HTR-8/SVneo (cell line): Measurements from ENCODE around the gene LBH.
A peak's percentile ranks its signal among the peaks of the same experiment; 100 is the strongest.

Experiments used
- DNase-seq: peaks from one replicate; pipeline ENCODE4 v3.0.0; 2011; ENCODE audit warnings: low spot score, mixed read lengths; ENCODE audit not compliant: insufficient read length
- FAIRE-seq: peaks from 2 replicates; lab custom pipeline; 2011; peaks lifted over from hg19 to GRCh38; lab: Jason Lieb, UNC

Gene LBH

GRCh38 chr2:30231212-30231995, at the start of gene LBH:
Gene LBH, plus strand, starts transcription at chr2:30231534. Its CDS starts 205 bp downstream, at chr2:30231739.
- DNase-seq (peak; percentile 85), FAIRE-seq (no peak)

GRCh38 chr2:30184035-30184434, 47.3 kb upstream of the LBH start:
- DNase-seq (no peak), FAIRE-seq (peak; percentile 9)

DNA sequence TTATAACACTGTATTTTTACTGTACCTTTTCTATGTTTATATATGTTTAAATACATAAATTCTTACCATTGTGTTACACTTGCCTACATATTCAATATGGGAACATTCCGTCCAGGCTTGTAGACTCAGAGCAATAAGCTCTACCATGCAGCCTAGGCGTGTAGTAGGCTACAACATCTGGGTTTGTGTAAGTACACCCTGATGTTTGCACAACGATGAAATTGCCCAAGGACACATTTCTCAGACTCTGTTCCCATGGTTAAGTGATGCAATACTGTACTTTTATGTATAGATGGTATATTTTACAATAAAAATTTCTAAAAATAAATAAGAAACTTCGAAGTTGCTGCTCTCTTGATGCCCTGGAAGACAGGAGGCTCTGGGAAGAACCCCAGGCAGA, 46.2 kb upstream of the LBH start:
- FAIRE-seq = no peak
- DNase-seq = no peak

GRCh38 chr2:30188292-30188691, 43.0 kb upstream of the LBH start:
- no peak for DNase-seq
- FAIRE-seq = peak; percentile 23

DNA sequence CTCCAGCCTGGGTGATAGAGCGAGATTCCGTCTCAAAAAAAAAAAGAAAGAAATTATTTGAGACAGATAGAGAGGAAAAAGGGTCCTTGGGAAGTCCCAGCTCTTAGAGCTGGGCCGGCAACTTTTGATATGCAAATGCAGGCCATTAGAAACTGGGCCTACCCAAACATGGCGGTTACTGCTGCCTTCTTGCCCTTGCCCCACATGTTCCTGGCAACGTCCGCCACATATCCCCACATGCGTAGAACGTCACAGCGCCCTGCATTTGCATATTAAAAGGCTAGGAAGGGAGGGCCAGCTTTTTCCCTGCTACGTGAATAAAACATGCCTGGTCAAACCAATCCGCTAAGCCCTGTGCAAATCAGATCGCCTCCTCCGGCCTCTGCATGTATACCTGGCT, 40.7 kb upstream of the LBH start:
- FAIRE-seq (no peak), DNase-seq (no peak)

- DNase-seq = no peak
- FAIRE-seq = no peak
These were observed 40.2 kb upstream of the LBH start for GRCh38 chr2:30191107-30191506.

- DNase-seq (no peak), FAIRE-seq (no peak)
These were observed 39.5 kb upstream of the LBH start for GRCh38 chr2:30191819-30192271.

DNA sequence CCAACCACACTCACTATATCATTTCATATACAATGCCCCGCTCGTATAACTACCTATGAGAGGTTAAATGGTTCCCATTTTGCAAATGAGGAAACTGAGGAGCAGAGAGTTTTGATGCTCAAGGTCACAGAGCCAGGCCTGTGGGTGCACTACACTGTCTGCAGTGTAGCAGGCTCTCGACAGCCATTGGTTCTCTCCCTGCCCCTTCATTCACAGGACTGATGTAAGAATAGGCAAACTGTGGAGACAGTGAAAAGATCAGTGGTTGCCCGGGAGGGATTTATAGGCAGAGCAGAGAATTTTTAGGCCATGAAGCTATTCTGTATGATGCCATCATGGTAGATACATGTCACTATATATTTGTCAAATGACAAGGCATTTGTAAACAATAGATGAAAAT, 39.0 kb upstream of the LBH start:
- no peak for DNase-seq
- FAIRE-seq = no peak

- DNase-seq (no peak), FAIRE-seq (no peak)
These were observed 38.1 kb upstream of the LBH start for GRCh38 chr2:30193104-30193681.

DNA sequence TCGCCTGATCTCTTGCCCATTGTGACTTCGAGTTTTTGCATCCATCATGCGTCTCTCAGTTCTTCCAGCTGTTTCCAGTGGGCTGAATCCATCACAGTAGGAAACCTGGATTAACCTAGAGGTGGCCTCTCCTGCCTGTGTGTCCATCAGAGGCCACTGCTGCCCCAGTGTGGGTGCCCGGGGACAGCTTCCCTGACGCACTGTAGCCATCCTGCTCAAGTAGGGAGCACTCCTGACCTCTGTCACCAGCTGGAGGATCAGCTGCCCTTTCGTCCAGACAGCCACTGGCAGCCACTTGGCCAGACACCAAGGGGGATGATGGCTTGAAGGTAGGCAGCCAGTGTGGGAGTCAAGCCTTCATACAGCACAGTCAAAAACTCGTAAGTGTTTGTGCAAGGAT, 36.9 kb upstream of the LBH start:
- DNase-seq (no peak), FAIRE-seq (no peak)

DNA sequence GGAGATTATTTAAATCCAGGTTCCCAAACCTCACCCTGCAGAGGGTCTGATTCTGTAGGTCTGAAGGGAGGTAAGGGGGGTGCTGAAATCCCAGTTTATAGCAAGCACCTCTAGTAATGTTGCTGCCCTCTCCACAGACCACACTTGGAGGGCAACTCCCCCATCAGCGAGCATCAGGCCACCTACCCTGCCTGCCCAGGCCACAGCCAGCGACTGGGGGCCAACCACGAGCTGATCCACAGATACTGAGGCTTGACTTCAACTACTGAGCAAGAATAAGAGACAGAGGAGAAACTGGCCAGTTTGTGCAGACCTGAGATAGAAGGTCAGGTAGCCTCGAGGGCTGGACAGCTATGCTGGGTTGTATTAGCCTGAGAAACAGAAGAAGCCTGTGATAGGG, 36.3 kb upstream of the LBH start:
- DNase-seq = no peak

GRCh38 chr2:30197570-30198192, 33.7 kb upstream of the LBH start:
- FAIRE-seq = no peak
- no peak for DNase-seq

More for the DNA sequence above, 36.3 kb upstream of the LBH start:
- no peak for FAIRE-seq

DNA sequence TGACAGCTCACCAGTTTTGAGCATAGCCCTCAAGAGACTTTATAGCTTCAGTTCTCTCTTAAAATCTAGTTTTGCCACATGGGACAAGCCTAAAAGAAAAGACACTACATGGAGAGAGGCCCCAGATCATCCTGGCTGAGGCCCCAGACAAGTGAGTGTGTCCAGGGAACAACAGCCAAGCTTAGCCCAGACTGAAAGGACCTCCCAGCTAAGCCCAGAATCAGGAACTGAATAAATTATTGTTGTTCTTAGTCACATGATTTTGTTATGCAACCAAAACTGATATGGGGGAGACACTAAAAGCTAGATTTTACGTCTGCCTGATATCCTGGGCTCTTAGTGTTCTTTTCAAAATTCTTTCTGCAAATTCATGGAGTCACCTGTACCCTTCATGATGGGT, 29.3 kb upstream of the LBH start:
- FAIRE-seq (no peak), DNase-seq (no peak)

- no peak for FAIRE-seq
- DNase-seq = no peak
These were observed 28.2 kb upstream of the LBH start for GRCh38 chr2:30203156-30203555.

DNA sequence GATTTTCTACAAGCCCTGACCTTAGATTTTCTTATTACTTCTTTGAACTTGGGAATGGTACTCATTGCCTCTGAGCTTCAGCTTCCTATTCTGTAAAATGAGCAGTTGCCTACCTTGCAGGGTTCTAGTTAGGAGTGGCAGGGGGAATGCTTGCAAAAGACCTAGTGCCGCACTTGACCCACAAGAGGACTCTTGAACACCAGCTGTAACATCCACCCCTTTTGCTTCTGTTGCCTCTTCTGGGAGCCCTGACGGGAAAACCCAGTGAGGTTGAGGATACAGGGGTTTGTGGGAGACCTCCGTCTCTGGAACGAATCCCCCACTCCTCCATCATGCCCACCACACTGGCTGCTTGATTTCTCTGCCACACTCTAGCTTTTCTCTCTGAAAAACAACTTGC, 27.1 kb upstream of the LBH start:
- DNase-seq (no peak), FAIRE-seq (no peak)

DNA sequence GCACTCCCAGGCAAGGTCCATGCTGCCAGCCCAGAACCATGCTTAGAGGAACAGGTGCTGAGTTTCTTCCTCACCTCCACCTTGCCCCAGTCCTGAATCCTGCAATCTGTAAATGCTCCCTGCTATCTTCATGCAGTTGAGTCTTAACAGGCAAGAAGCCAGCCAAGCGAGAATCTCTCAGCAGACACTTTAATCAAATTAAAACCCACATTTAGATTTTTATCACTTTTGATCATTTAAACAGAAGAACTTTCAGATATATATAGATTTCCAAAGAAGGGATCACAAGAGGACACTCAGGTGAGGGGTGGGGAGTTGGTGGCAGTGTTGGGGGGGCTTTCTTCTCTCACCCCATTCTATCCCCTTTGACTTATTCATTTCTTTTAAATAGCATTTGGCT, 25.9 kb upstream of the LBH start:
- DNase-seq = no peak
- FAIRE-seq = no peak

GRCh38 chr2:30206461-30207430, 24.6 kb upstream of the LBH start:
- FAIRE-seq = no peak
- no peak for DNase-seq

DNA sequence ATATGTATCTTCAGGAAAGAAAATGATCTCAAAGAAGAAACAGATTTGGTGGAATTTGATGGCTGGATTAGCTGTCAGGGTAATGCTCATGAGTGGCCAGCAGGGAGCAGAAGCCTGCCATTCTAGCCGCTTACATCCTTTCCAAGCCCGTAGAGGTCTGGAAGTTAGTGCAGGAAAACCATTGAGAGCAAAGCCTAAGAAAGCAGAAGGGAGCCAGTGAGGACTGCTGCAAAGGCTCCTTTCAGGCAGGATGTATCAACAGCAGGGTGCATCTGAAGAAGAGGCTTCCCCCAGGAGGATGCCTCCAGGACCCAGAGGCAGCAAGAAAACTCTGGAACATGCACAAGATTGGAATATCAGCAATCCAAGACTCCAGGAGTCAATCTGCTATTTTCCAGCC, 22.9 kb upstream of the LBH start:
- DNase-seq (peak; percentile 71), FAIRE-seq (no peak)

GRCh38 chr2:30209227-30209626, 22.1 kb upstream of the LBH start:
- no peak for FAIRE-seq
- DNase-seq = no peak

- DNase-seq = no peak
- no peak for FAIRE-seq
These were observed 18.0 kb upstream of the LBH start for GRCh38 chr2:30213326-30213725.
